Epithelial cell of proximal tubule (primary cell): Measurements from ENCODE around the gene CNTNAP1. TPM values are rescaled to one million over a fixed set of nuclear protein-coding genes. Genes with fewer than 3 reads are reported as not detected.
"Not testable (repeated sequence)": the region's sequence is repeated elsewhere in the genome, so short reads cannot be mapped to it uniquely, and the experiment has no call there.

Experiments
- DNase-seq: peaks from one replicate; pipeline ENCODE4 v3.0.0-alpha.2; 2011; ENCODE audit warnings: low read depth
- H3K4me3 ChIP-seq: 2 replicates; pipeline ENCODE4 v1.5.1; 2011; ENCODE audit warnings: low read depth, mild to moderate bottlenecking, low read length
- CTCF ChIP-seq: conservative IDR thresholded peaks from 2 replicates; pipeline ENCODE4 v1.5.1; 2012; ENCODE audit warnings: low read depth, mild to moderate bottlenecking, low read length
- total RNA-seq: library from RNA; depleted of rRNA; stranded (reverse); fragments of >200 nt; gene quantifications from 2 replicates; pipeline ENCODE4 v1.2.3, GENCODE V29; 2015

CNTNAP1 gene
- total RNA-seq, 1 donor from 2014 or later = 11.8 TPM

DNA sequence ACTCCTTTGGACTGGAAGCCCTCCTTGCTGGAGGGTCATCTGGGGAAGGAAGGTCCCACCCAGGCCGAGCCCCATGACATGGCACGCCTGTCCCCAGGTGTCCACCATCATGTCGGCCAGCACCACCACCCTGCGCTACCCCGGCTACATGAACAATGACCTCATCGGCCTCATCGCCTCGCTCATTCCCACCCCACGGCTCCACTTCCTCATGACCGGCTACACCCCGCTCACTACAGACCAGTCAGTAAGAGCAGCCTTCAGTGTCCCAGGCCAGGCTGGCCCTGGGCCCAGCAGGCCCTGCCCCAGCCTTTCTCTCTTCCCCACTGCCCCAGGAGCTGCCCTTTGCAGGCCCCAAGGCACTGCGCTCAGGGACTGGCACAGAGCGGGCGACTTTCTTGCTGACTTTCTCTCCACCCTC, 16.7 kb upstream of the CNTNAP1 start:
- no peak for TF ChIP-seq CTCF
- H3K4me3 ChIP-seq = no peak overlapping the region
- DNase-seq = no peak

- not testable (repeated sequence) for H3K4me3 ChIP-seq, DNase-seq
Measured at GRCh38 chr17:42666126-42666525, 16.2 kb upstream of the CNTNAP1 start.

DNA sequence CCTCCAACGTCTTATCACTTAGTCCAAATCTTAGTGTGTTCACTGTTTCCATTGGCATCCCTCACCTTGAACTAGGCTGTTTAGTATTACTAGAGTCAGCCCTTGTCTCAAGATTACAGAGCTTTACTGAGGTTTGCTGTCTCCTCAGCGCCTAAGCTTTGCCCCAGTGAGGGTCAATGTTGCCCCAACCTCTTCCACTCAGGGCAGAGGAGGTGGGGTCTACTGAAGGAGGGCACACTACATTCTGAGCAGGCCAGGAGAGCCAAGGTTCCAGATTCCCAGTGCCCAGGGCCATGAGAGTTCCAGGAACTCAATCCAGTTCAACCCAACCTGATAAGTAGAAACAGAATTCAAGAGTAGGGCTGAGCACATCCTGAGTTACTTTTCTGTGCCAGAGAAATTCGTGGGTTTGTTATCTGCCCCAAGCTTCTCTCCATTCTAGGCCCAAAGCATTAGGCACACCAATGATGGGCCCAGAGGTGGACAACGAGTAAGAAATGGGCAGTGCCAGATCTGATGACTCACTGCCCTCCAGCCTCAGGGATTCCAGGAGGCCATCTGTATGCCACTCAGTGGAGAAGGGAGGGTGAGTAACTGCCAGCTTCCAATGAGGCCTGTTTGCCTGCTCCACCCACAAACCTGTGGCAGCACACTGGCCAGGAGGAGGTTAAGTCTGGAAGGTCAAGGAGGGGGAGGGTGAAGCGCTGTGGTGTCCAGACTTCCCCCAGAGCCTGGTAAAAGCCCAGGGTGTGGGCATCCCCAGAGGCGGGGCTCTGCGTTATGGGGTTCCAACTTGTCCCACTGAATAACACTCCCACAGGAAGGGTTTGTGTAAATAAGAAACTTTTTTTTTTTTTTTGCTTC, 15.0 kb upstream of the CNTNAP1 start:
- no peak for TF ChIP-seq CTCF
- DNase-seq = peak; percentile 61
- no peak overlapping the region for H3K4me3 ChIP-seq

- H3K4me3 ChIP-seq = no peak overlapping the region
- no peak for TF ChIP-seq CTCF
- DNase-seq = no peak
Measured at GRCh38 chr17:42669705-42669976, 12.7 kb upstream of the CNTNAP1 start.

GRCh38 chr17:42669977-42670788, 12.1 kb upstream of the CNTNAP1 start:
- DNase-seq = no peak
- TF ChIP-seq CTCF = no peak
- H3K4me3 ChIP-seq = no peak overlapping the region

DNA sequence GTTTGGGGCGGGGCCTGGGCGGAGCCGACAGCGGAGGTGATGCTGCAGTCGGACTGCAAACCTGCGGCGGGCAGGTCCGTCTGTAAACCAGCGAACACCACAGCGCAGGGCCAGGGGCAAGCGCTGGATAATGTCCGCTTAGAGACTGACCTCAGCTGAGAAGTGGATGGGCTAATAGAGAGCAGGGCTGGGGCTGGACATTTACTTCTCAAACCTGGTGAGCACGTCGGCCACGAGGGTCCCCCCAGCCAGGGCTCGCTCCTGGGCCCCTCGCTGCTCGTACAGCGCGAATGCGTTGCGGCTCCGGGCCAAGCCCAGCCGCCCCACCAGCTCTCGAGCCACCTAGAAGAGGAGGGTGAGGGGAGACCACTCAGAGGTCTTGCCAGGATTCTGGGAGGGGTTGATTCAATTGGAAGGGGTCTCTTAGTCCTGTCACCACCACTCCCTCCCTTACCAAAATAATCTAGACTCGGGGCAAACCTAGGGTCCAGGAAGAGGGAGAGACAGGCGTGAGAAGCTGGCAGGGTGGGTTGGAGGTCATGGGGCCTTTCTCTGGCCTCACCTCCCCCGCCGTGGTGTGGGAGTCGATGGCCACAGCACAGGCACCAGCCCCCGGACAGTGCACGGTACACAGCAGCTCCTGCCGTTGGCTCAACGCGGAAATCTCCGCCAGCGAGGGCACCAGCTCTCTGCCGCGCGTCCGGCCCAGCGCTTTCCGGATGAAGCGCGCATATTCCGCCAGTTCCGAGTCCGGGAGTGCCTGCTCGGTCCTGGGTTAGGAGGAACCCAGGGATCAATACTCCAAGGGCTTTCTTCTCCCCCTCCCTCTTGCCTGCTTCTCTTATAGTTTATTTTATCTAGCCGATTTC, 11.3 kb upstream of the CNTNAP1 start:
- DNase-seq = no peak
- no peak for TF ChIP-seq CTCF
- no peak overlapping the region for H3K4me3 ChIP-seq

GRCh38 chr17:42672038-42672437, 10.3 kb upstream of the CNTNAP1 start:
- no peak overlapping the region for H3K4me3 ChIP-seq
- no peak for TF ChIP-seq CTCF
- DNase-seq = no peak
